Right renal cortex interstitium (tissue), 3 donors: ENCODE results near the gene NTM. TPM values are rescaled to one million over a fixed set of nuclear protein-coding genes. Genes with fewer than 3 reads are reported as not detected.
"Not testable (repeated sequence)": the region's sequence is repeated elsewhere in the genome, so short reads cannot be mapped to it uniquely, and the experiment has no call there.

ENCODE experiments used
- DNase-seq, 3 donors: peaks; one replicate each; pipeline ENCODE4 v3.0.0-alpha.2; 2013; ENCODE audit warnings: low read depth in 3 of 3, low spot score in 2 of 3
- polyA plus RNA-seq, 3 donors: library from polyadenylated mRNA; unstranded; fragments of 120-200 nt; gene quantifications; one replicate each; pipeline ENCODE4 v1.2.1, GENCODE V29; 2013; ENCODE audit not compliant: insufficient read length in 3 of 3

The NTM gene
- polyA plus RNA-seq, 3 donors, result 30.5 to 43.6 (median 35.7) TPM

GRCh38 chr11:131418189-131418588, 47.8 kb downstream of the NTM start:
- DNase-seq, result no peak

- no peak for DNase-seq
Observed at GRCh38 chr11:131421066-131421855, 50.8 kb downstream of the NTM start.

- DNase-seq, result no peak
Observed at GRCh38 chr11:131422029-131422428, 51.6 kb downstream of the NTM start.

- peak in 1 of 3 donors; percentile 23 for DNase-seq
Observed at GRCh38 chr11:131422496-131422895, 52.1 kb downstream of the NTM start.

GRCh38 chr11:131423688-131424087, 53.3 kb downstream of the NTM start:
- no peak for DNase-seq

GRCh38 chr11:131424257-131424876, 54.0 kb downstream of the NTM start:
- DNase-seq, result not testable (repeated sequence)

GRCh38 chr11:131425285-131425684, 54.9 kb downstream of the NTM start:
- DNase-seq, result no peak

GRCh38 chr11:131428853-131429252, 58.4 kb downstream of the NTM start:
- no peak for DNase-seq

GRCh38 chr11:131430473-131431208, 60.2 kb downstream of the NTM start:
- DNase-seq, result no peak

GRCh38 chr11:131441051-131441810, 70.8 kb downstream of the NTM start:
- no peak for DNase-seq

GRCh38 chr11:131446590-131447275, 76.3 kb downstream of the NTM start:
- no peak for DNase-seq

- DNase-seq, result no peak
Observed at GRCh38 chr11:131447277-131447815, 76.9 kb downstream of the NTM start.

- DNase-seq, result no peak
Observed at GRCh38 chr11:131447898-131448297, 77.5 kb downstream of the NTM start.

- DNase-seq, result no peak
Observed at GRCh38 chr11:131449036-131450019, 78.9 kb downstream of the NTM start.

- DNase-seq, result no peak
Observed at GRCh38 chr11:131454490-131454889, 84.1 kb downstream of the NTM start.

GRCh38 chr11:131454989-131455388, 84.6 kb downstream of the NTM start:
- DNase-seq, result no peak

- no peak for DNase-seq
Observed at GRCh38 chr11:131455843-131456704, 85.7 kb downstream of the NTM start.

GRCh38 chr11:131457163-131457562, 86.7 kb downstream of the NTM start:
- DNase-seq, result no peak
